GM18499 (cell line): ENCODE results near the gene NREP.

Source experiments
- ATAC-seq: cut with Tn5 transposase; IDR thresholded peaks from one replicate; pipeline ENCODE4 v1.9.1; 2021; ENCODE audit warnings: moderate number of reproducible peaks; ENCODE audit not compliant: insufficient read depth, unreplicated experiment

Gene NREP

GRCh38 chr5:111756581-111757354, at the start of gene NREP:
Gene NREP (minus strand): TSS chr5:111757194. CDS start chr5:111755772, 1,422 bp downstream.
- ATAC-seq, result no peak

- ATAC-seq, result no peak
Measured at GRCh38 chr5:111806753-111807152, 49.8 kb upstream of the NREP start.

- ATAC-seq, result no peak
Measured at GRCh38 chr5:111806156-111806555, 49.2 kb upstream of the NREP start.

- no peak for ATAC-seq
Measured at GRCh38 chr5:111805071-111805470, 48.1 kb upstream of the NREP start.

GRCh38 chr5:111800351-111800750, 43.4 kb upstream of the NREP start:
- no peak for ATAC-seq

GRCh38 chr5:111795142-111795541, 38.1 kb upstream of the NREP start:
- no peak for ATAC-seq

GRCh38 chr5:111792471-111793058, 35.6 kb upstream of the NREP start:
- no peak for ATAC-seq

- no peak for ATAC-seq
Measured at GRCh38 chr5:111790295-111790694, 33.3 kb upstream of the NREP start.

- ATAC-seq, result no peak
Measured at GRCh38 chr5:111787006-111787405, 30.0 kb upstream of the NREP start.

- no peak for ATAC-seq
Measured at GRCh38 chr5:111784491-111785181, 27.6 kb upstream of the NREP start.

- no peak for ATAC-seq
Measured at GRCh38 chr5:111783537-111783936, 26.5 kb upstream of the NREP start.

- ATAC-seq, result no peak
Measured at GRCh38 chr5:111782216-111782615, 25.2 kb upstream of the NREP start.

- no peak for ATAC-seq
Measured at GRCh38 chr5:111781200-111781599, 24.2 kb upstream of the NREP start.

- no peak for ATAC-seq
Measured at GRCh38 chr5:111779922-111780292, 22.9 kb upstream of the NREP start.

- ATAC-seq, result no peak
Measured at GRCh38 chr5:111779260-111779921, 22.4 kb upstream of the NREP start.

GRCh38 chr5:111776913-111777781, 20.2 kb upstream of the NREP start:
- no peak for ATAC-seq

GRCh38 chr5:111775224-111775623, 18.2 kb upstream of the NREP start:
- no peak for ATAC-seq

- no peak for ATAC-seq
Measured at GRCh38 chr5:111774525-111774924, 17.5 kb upstream of the NREP start.

GRCh38 chr5:111772456-111773122, 15.6 kb upstream of the NREP start:
- ATAC-seq, result no peak
